Measurements from ENCODE around the gene CAMTA1.

DNA sequence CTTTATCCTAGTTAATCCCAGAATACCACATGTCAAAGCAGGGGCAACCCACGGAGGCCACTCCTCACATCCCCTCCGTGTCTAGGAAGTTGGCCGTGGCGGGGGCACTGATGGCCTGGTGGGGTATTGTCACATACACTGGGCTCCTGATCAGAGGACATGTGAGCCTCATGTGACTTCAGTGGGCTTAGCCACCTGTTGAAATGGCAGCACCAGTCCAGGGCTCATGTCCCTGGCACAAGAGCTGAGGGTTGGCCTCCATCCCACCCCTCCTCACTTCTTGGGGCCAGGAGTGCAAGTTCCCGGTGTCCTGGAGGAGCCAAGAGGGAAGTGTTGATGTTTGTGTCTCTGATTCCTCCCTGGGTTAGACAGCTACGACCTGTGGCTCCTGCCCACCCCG, 313.4 kb downstream of the CAMTA1 start:
- TF ChIP-seq, protein P1, sequence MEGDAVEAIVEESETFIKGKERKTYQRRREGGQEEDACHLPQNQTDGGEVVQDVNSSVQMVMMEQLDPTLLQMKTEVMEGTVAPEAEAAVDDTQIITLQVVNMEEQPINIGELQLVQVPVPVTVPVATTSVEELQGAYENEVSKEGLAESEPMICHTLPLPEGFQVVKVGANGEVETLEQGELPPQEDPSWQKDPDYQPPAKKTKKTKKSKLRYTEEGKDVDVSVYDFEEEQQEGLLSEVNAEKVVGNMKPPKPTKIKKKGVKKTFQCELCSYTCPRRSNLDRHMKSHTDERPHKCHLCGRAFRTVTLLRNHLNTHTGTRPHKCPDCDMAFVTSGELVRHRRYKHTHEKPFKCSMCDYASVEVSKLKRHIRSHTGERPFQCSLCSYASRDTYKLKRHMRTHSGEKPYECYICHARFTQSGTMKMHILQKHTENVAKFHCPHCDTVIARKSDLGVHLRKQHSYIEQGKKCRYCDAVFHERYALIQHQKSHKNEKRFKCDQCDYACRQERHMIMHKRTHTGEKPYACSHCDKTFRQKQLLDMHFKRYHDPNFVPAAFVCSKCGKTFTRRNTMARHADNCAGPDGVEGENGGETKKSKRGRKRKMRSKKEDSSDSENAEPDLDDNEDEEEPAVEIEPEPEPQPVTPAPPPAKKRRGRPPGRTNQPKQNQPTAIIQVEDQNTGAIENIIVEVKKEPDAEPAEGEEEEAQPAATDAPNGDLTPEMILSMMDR (IDR thresholded peaks at IDR 0.05; ENCODE audit: low read length), result no peak
- TF ChIP-seq EZH2 (optimal IDR thresholded peaks at IDR 0.05; ENCODE audit: low read depth, low read length), result no peak
